HG03108 (cell line): ENCODE data around the gene GATB.

Experiments used
- ATAC-seq: cut with Tn5 transposase; IDR thresholded peaks from one replicate; pipeline ENCODE4 v1.9.1; 2021; ENCODE audit warnings: moderate library complexity; ENCODE audit not compliant: unreplicated experiment

Gene GATB

GRCh38 chr4:151657896-151658295 is 102.9 kb downstream of the GATB start:
- ATAC-seq = no peak

GRCh38 chr4:151656058-151656457 is 104.7 kb downstream of the GATB start:
- no peak for ATAC-seq

- ATAC-seq = no peak
Measured at GRCh38 chr4:151653548-151653918, 107.3 kb downstream of the GATB start.

- ATAC-seq = no peak
Measured at GRCh38 chr4:151652841-151653547, 107.8 kb downstream of the GATB start.

GRCh38 chr4:151651496-151651895 is 109.3 kb downstream of the GATB start:
- no peak for ATAC-seq

- no peak for ATAC-seq
Measured at GRCh38 chr4:151649479-151649878, 111.3 kb downstream of the GATB start.

- ATAC-seq = no peak
Measured at GRCh38 chr4:151646322-151646721, 114.5 kb downstream of the GATB start.

- no peak for ATAC-seq
Measured at GRCh38 chr4:151644622-151645021, 116.2 kb downstream of the GATB start.

- no peak for ATAC-seq
Measured at GRCh38 chr4:151643564-151643963, 117.2 kb downstream of the GATB start.

GRCh38 chr4:151641983-151642382 is 118.8 kb downstream of the GATB start:
- no peak for ATAC-seq

- ATAC-seq = no peak
Measured at GRCh38 chr4:151641167-151641566, 119.6 kb downstream of the GATB start.

- no peak for ATAC-seq
Measured at GRCh38 chr4:151640381-151640780, 120.4 kb downstream of the GATB start.

- no peak for ATAC-seq
Measured at GRCh38 chr4:151638295-151638858, 122.4 kb downstream of the GATB start.

GRCh38 chr4:151631349-151631748 is 129.5 kb downstream of the GATB start:
- no peak for ATAC-seq

GRCh38 chr4:151629097-151629783 is 131.6 kb downstream of the GATB start:
- no peak for ATAC-seq

- ATAC-seq = no peak
Measured at GRCh38 chr4:151628001-151628608, 132.7 kb downstream of the GATB start.

GRCh38 chr4:151627491-151627890 is 133.3 kb downstream of the GATB start:
- ATAC-seq = no peak

GRCh38 chr4:151626751-151627150 is 134.1 kb downstream of the GATB start:
- no peak for ATAC-seq

GRCh38 chr4:151626228-151626627 is 134.6 kb downstream of the GATB start:
- ATAC-seq = no peak

- ATAC-seq = no peak
Measured at GRCh38 chr4:151624626-151625565, 135.9 kb downstream of the GATB start.
